GM19193 (cell line): ENCODE data around the gene FAT1.

Experiments
- POLR2A ChIP-seq: IDR thresholded peaks from 4 replicates; pipeline ENCODE4 v1.6.1; 2011; ENCODE audit not compliant: insufficient read depth, insufficient read length; ENCODE audit errors: extremely low read depth

The FAT1 gene

DNA sequence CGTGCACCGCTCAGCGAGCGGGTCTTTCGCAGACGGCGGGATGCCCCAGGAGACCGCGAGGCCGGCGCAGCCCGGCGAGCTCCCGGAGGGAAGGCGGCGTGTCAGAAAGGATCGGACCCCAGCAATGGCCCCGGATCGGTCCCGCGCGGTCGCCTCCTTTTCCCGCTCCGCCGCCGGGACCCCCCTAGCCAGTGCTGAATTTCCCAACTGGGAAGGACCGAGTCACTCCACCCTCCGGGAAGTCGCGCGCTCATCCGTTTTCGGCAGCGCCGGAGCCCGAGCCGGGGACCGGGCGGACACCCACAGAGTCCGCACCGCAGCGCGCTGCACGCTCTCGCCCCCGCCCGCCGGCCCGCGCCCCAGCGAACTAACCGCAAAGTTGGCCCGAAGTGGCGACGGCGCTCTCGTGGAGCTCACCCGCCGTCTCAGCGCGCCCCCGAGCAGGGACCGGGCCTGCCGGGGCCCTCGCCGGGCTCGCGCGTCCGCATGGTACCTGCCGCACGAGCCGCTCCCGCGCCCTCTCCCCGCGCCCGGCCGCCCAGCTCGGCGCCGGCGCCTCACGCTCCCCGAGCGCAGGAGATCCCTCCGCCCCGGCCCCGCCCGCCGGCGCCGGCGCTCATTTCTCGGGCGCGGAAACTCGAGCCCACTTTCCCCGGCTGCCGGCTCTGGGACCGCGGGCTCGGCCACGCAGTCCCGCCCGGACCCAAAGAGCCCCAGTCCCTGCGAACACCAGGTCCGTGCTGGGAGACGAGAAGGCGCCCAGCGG, at the start of gene FAT1:
TSS of gene FAT1 (minus strand) at position 565 of the 766 bp plus-strand sequence. CDS start 14,029 bp downstream, outside the sequence.
- no peak for TF ChIP-seq POLR2A

GRCh38 chr4:186772936-186773487, 49.4 kb upstream of the FAT1 start:
- TF ChIP-seq POLR2A, result no peak

DNA sequence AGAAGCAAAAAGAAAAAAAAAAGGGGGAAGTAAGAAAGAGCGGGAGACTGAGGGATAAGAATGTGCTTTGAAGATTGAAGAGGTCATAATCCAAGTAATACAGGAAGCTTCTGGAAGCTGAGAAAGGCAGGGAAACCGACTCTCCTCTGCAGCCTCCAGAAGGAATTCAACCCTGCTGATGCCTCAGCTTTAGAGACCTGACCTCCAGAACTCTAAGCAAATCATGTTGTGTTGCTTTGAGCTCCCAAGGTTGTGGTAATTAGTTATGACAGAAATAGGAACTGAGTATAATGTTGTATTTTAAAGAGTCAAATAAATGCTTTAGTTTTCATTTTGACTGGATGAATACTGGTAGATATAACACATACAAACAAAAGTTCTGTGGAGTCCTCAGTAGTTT, 48.0 kb upstream of the FAT1 start:
- TF ChIP-seq POLR2A, result no peak

- no peak for TF ChIP-seq POLR2A
These were observed 47.0 kb upstream of the FAT1 start for GRCh38 chr4:186770481-186771175.

DNA sequence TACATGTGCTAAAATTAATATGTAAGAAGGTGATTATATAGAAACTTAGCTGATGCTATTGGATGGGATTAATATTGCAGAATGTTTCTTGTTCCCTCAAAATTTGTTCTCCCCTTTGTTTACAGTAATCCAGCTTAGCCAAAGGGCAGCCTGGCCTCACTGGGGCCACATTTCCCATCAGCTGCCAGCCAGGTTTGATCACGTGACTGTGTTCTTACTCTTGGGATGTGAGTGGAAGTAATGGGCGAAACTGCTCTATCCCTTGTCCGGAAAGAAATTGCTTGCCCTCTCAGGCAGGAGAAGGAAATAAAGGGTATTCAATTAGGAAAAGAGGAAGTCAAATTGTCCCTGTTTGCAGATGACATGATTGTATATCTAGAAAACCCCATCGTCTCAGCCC, 44.1 kb upstream of the FAT1 start:
- no peak for TF ChIP-seq POLR2A

GRCh38 chr4:186765673-186766546, 42.3 kb upstream of the FAT1 start:
- TF ChIP-seq POLR2A, result no peak

GRCh38 chr4:186765138-186765537, 41.5 kb upstream of the FAT1 start:
- no peak for TF ChIP-seq POLR2A

GRCh38 chr4:186764457-186764856, 40.8 kb upstream of the FAT1 start:
- TF ChIP-seq POLR2A, result no peak

GRCh38 chr4:186762865-186763264, 39.2 kb upstream of the FAT1 start:
- TF ChIP-seq POLR2A, result no peak

DNA sequence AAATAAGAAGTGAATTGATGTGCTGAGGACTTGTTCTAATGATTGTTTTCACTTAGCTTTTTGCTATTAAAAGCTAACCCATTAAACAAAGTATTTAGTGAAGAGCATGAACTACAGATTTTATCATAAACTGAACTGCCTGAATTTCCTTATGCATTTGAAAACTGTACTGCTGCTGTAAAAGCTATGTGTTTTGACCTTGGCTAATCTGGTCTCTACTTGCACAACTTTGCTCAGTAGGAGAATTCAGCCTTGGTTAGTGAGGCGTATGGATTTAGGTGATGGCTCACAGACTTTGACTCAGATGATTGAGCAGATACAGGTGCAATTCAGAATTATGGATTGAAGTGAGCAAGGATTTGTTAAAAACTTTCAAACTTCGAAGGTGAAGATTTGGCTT, 38.7 kb upstream of the FAT1 start:
- TF ChIP-seq POLR2A, result no peak

DNA sequence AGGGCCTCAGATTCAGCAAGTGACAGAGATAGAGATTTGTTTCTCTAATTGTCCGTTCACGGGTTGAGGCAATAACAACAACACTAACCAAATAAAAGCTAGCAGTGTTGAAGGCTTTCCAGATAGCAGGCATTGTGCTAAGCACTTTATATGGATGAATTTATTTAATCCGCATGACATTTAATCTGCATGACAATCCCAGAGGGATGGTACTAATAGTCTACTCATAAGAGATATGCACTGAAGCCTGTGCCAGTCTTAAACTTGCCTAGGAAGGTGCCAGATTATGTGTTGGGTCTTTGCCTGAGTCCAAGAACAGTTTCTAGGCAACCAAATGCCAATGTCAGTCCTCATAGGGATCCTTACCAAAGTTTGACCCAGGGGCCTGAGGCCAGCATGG, 37.7 kb upstream of the FAT1 start:
- no peak for TF ChIP-seq POLR2A

- TF ChIP-seq POLR2A, result no peak
These were observed 36.9 kb upstream of the FAT1 start for GRCh38 chr4:186760576-186760975.

- TF ChIP-seq POLR2A, result no peak
These were observed 36.3 kb upstream of the FAT1 start for GRCh38 chr4:186759990-186760389.

DNA sequence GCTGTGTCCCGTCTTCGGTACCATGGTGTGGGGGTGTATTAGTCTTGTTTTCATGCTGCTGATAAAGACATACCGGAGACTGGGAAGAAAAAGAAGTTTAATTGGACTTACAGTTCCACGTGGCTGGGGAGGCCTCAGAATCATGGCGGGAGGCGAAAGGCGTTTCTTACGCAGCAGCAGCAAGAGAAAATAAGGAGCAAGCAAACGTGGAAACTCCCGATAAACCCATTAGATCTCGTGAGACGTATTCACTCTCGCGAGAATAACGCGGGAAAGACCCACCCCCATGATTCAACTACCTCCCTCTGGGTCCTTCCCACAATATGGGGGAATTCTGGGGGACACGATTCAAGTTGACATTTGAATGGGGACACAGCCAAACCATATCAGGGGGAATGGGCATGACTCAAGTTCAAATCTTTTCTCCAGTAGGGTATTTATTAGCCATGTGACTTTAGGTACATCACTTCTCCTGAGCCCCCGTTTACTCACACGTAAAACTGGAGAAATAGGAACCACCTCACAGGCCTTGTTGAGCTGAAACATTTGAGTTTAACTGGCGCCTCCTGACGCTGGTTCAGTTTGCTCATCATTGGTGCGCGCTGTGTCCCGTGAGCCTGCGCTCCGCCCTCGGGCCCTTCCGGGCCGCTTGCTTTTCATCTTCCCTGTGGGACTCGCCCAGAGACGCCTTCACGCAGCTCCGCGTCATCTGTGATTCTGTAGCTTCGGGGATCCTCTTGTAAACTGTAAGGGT, 35.5 kb upstream of the FAT1 start:
- no peak for TF ChIP-seq POLR2A

DNA sequence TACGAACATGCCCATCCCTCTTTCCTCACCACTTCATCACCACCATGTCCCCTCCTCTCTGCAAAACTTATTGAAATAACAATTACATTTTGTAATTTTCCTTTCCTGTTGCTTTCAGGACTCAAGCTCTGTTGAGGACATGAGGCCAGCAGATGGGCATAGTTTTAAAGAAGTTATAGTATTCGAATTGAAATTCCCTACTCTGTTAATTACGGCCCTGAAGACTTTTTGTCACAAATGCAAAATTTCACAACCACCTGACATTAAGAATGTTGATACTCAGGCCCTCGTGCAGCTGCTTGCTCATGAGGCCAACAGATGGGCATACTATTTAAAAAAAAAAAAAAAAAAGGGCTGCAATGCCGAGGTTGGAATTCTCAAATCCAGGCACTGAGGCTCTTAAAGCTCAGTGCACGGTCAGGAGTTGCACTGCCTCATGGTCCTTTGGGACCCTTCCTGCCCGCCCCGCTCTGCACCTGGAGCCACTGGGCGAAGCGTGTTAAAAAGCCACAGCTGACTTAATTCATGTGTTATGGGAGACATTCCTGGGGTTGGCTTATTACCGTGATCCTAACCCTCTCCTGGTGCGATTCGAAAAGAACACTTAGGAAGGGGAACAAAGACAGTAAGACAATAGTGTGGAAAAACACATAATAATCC, 34.2 kb upstream of the FAT1 start:
- TF ChIP-seq POLR2A, result no peak
